ENCODE data around the gene WDPCP.

DNA sequence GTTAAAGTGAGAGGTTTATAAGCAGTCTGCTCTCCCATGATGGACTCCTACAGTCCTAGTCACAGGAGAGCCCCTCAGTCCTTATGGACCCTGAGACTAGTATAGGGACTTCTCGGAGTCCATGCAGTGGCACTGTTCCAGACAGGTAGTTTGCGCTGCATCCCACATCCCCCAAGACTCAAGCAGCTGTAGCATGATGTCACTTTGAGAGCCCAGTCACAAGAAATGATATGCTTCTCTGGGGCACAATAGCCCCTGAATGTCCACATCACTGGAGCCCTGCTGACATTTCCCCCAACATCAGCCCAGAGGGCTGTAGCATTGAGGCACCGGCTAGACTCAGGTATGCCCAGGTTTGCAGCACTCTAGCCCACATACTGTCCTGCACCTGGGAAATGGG lies 317.6 kb downstream of the WDPCP start:
- TF ChIP-seq POLR2A (IDR thresholded peaks at IDR 0.05) (no peak), EP300 (IDR thresholded peaks at IDR 0.05) (no peak), CTCF (IDR thresholded peaks at IDR 0.05) (no peak)

Data from ovary (tissue), 3 donors.